Fibroblast of gingiva (primary cell): ENCODE data around the gene PNPT1.
"Not testable (repeated sequence)": the region's sequence is repeated elsewhere in the genome, so short reads cannot be mapped to it uniquely, and the experiment has no call there.

ENCODE experiments used
- DNase-seq: peaks from one replicate; pipeline ENCODE4 v3.0.0-alpha.2; 2011; ENCODE audit warnings: low read depth

The PNPT1 gene

DNA sequence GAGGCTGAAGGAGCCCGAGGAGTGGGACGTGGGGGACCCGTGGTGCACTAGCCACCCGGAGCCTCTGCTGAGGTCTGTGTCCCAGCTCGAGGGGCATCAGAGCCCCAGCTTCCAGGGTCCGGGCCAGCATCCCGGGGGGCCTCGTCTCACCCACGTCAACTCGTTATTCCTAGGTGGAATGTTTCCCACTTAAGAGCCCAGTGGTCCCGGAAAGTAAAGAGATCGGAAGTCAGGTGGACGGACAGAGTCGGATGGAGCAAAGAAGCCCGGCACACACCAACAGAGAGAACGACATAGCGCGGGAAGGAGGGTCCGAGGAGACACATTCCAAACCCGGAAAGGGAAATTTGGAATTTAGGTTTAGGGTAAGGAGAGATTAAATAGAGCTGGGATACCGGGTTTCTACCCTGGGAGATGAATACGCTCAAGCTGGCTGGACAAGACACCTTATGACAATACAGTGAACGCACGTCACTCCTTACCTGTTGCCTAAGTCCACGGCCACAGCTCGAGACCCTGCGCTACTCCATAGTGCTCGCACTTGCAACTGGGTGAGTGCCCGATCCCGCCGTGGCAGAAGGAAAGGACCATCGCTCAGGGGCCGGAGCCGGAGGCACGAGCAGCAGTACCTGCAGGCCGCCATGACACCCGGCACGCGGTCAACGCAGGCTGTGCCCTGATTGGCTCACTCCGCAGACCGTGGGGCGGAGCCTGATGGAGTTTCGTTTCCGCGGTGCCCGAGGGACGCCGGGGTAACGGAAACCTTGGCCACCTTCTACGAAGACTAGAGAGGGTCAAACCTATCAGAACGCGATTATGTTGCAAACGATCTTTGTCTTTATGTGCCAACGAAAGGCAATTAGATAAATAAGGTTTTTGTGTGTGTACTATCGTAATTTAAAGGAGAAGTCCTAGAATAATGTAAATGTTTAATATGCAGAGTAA is at the start of gene PNPT1:
TSS of gene PNPT1 (minus strand) at position 664 of the 945 bp plus-strand sequence. CDS start at position 643, 21 bp downstream.
- peak; percentile 92 for DNase-seq

DNA sequence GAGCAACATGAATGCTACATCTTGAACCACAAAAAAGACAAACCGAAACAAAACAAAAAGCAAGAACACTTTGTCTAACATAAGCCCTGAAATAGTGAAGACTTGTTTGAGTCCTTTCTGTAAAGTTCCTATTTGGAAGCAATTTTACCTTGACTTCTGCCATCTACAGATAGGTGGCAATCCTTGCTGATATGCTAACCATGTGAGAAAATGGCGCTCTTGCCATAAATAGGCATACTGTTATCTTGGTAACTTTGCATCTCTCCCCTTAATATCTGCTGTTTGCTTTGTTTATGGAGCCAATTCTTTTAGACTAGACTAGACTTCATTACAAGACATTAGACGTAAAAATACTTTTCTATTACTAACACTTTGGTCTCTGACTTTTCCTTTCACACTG is 49.4 kb upstream of the PNPT1 start:
- no peak for DNase-seq

GRCh38 chr2:55736019-55736536 is 42.4 kb upstream of the PNPT1 start:
- DNase-seq: not testable (repeated sequence)

- DNase-seq: no peak
Observed at GRCh38 chr2:55734726-55735125, 41.1 kb upstream of the PNPT1 start.

- DNase-seq: peak; percentile 56
Observed at GRCh38 chr2:55733335-55733734, 39.7 kb upstream of the PNPT1 start.

DNA sequence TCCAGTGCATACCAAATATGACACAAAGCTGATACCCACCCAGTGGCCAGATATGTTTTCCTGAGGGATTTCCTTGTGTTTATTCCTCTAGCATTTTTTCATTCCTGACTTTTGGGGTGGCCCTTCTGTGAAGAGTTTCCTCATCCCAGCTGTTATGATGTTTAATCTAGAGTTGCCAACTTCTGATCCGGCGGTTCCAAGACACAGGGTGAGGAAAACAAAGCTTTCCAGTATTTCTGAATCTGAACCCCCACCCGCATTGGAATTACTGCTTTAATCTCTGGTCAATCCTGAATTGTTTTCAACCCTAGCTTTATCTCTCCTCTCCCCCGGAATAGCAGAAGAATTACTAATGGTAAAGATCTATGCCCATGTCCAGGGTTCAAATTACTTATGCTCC is 39.2 kb upstream of the PNPT1 start:
- peak; percentile 80 for DNase-seq

GRCh38 chr2:55729136-55729685 is 35.6 kb upstream of the PNPT1 start:
- peak; percentile 78 for DNase-seq

- DNase-seq: no peak
Observed at GRCh38 chr2:55721596-55722215, 28.1 kb upstream of the PNPT1 start.

DNA sequence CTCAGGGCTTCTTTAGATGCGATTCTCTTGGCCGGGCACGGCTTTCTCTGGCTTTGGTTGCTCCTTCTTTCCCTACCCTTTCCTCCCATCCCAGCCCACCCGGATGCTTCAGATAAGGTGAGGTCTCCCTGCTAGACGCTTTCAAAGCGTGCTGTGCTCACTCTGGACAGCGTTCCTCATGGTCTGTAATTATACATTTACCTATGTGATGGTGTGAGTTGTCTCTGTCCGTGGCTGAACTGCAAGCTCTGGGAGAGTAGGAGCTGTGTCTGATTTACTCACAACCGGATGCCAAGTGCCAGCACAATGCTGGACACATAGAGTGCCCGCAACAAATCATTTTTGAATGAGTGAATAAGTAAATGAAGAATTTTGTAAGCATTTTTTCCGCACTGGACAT is 26.8 kb upstream of the PNPT1 start:
- DNase-seq: no peak

GRCh38 chr2:55719852-55720251 is 26.2 kb upstream of the PNPT1 start:
- no peak for DNase-seq

DNA sequence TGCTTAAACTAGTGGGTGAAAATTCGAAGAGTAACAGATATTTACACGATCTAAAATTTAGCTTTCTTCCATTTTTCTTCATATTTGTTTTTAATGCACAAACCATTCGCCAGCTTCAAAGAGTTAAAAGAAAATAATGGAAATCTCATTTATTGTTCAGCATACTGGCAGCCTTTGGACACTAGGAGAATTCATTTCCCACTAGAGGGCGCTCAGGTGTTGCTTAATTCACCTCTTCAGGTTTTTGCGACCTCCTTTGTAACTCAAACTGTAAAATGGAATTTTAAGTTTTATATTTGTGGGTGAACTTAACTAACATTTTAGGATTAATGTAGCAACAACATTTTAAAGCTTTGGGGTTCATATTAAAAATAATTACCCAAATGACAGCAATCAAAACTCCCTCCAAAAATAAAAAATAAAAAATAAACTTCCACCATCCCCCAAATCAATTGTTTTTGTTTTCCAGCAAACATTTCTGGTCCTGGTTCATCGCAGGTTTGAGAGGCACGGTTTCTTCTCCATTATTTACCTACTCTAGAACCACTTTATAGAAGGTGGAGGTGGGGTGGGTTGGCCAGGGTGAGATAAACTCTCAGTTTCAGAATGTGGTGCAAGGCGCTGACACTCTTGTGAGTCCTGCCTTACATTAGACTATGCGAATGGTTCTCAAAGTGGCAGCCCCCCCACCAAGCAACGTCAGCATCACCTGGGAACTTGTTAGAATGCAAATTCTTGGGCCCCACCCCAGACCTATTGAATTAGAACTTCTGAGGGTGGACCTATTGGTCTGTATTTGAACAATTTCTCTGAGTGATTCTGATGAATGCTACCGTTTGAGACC is 24.7 kb upstream of the PNPT1 start:
- peak; percentile 57 for DNase-seq

DNA sequence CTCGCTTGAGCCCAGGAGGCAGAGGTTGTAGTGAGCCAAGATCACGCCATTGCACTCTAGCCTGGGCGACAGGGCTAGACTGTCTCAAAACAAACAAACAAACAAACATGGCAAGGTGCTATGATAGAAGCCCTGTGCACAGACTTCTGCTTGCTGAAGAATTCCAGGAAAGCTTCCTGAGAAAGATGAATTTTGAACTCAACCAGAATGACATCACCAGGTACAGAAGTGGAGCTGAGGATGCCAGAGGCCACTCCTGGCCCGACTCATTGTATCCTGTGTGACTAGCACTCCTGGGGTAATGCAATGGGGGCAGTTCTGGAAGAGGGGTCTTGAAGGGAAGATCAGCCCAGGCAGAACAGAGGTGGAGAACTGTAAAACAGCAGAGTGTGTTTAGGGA is 22.0 kb upstream of the PNPT1 start:
- DNase-seq: no peak

GRCh38 chr2:55715178-55715577 is 21.5 kb upstream of the PNPT1 start:
- not testable (repeated sequence) for DNase-seq

GRCh38 chr2:55712477-55713060 is 18.9 kb upstream of the PNPT1 start:
- no peak for DNase-seq

- DNase-seq: no peak
Observed at GRCh38 chr2:55710025-55710424, 16.4 kb upstream of the PNPT1 start.

DNA sequence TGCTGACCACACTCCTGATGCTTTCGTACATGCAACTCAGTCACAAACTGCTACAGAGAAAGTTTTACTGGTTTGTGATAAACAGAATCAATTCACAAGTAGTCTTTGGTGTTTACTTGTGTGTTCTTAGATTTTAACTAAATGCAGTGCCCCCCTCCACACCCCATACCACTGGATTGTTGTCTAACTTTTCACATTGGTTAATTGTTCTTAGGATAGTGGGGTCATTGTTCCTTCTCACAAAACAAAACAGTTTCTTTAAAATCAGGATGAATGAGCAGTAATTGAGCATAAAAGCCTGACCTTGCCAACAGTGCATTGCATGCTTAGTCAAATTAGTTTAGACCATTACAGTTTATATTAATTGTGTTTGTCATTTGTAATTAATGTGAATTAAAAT is 14.1 kb upstream of the PNPT1 start:
- DNase-seq: no peak

GRCh38 chr2:55706258-55706657 is 12.6 kb upstream of the PNPT1 start:
- DNase-seq: not testable (repeated sequence)

DNA sequence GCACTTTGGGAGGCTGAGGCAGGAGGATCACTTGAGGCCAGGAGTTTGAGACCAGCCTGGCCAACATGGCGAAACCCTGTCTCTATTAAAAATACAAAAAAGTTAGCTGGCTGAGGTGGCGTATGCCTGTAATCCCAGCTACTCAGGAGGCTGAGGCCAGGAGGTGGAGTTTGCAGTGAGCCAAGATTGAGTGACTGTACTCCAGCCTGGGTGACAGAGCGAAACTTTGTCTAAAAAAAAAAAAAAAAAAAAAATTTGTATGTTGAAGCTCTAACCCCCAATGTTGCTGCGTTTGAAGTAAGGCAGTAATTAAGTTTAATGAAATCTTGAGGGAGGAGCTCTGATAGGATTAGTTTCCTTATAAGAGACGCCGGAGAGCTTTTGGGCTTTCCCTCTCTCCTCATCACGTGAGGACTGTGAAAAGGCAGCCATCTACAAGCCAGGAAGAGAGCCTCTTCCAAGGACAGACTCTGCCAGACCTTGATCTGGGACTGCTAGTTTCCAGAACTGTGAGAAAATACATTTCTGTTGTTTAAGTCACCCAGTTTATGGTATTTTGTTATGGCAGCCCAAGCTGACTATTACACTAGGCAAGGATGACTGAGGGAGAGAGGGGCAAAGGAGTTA is 11.5 kb upstream of the PNPT1 start:
- DNase-seq: no peak

DNA sequence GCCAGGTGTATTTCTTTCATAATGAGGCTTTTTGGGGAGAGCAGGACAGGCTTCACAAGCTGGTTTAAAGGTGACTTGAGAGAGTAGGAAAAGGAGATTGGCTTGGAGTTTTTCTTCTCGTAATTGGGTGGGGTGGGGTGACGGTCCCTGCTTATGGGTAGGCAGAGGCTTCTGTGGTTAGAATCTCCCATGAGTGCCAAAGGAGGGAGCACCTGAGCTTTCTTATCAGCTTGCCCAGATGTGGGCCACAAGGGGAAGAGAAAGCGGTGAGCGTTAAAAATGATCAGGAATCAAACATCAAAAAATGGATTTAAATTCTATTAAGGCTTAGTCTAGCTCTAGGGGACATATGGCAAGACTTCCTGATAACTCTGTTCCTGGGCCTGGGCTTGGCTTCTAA is 9.7 kb upstream of the PNPT1 start:
- DNase-seq: no peak

GRCh38 chr2:55692740-55693139 is 904 bp downstream of the PNPT1 start:
- DNase-seq: not testable (repeated sequence)

DNA sequence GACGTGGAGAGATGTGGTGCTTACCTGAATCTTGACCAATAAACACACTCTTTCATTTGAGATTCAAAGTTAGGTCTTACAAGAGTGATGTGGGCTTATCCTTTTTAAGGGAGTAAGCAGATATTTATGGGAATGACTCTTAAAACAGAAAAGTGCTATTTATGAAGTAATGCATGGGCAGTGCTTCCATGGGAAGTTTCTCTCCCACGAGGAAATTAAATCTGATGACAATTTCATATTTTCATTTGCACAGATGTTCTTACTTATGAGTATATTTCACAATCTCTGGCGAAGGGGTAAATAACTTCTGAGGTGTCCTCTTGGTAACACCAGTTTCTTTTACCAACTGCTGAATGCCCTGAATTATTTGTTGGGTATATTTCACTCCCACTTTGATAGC is 21.0 kb downstream of the PNPT1 start:
- DNase-seq: peak; percentile 84
